Activated CD8-positive, alpha-beta memory T cell treated with anti-CD3 and anti-CD28 coated beads for 36 hours (primary cell): ENCODE results near the gene NOB1. TPM values are rescaled to one million over a fixed set of nuclear protein-coding genes. Genes with fewer than 3 reads are reported as not detected.

Experiments
- CTCF ChIA-PET: fragments of 350-600 bp; sonication (Branson Sonifier 250); formaldehyde crosslinking; loops from one replicate; lab custom pipeline; 2021; ENCODE audit warnings: antibody characterized with exemption; lab: Charles Lee
- POLR2A ChIA-PET: fragments of 350-600 bp; sonication (Branson Sonifier 250); formaldehyde crosslinking; loops from one replicate; lab custom pipeline; 2021; ENCODE audit warnings: antibody characterized with exemption; lab: Charles Lee
- total RNA-seq, 2 experiments: library from RNA; stranded (reverse); gene quantifications; one replicate each; pipeline ENCODE4 v1.2.3, GENCODE V29; 2021

The NOB1 gene
- total RNA-seq, 2 experiments from 2014 or later: 127 to 130 TPM

- ChIA-PET POLR2A (interaction anchor here (0.6 kb wide), 1 partner anchor 39 kb away, joined by 4 read pairs; no protein-coding TSS in a partner anchor), CTCF (interaction anchor here (0.7 to 2.7 kb wide), 4 partner anchors 16 to 332 kb away, joined by 3 to 15 read pairs (median 4); partner anchors contain the start of gene NOB1)
These were observed 26.8 kb downstream of the NOB1 start for GRCh38 chr16:69727916-69728270.

DNA sequence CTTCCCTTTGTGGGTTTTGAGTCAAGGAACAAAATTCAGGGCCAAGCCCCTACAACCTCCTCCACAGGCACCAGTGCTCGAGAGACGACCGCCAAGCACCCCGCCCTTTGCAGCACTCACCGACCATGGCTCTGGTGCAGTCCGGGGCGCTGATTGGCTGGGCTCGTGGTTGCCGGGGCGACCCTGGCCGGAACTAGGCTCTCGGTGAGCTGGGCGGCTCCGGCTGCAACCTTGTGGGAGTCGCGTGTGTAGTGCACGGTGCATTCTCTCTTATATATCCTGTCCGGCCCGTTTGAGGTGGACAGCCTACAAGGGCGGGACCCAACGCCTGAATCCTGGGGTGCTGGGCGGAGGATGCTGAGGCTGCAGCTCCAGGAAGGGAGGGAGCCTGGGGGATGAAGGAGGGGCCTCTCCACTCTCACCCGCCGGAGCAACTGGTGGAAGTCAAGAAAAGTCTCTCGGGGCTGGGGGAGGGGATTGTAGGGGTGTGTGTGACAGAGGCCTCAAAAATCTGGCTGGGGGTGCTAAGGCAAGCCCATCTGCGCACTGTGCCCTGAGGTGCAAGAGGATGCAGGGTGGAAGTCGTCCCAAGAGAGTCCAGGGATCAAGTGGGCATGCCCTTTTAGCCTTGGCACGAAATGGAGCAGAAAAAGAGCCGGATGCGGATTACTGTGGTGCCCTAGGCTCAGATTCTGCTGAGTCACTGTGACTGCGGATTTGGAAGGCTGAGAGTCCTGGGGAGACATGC lies 28.2 kb downstream of the NOB1 start, which contains the start of gene NQO1:
NQO1 (minus strand) TSS at position 248 of the 748 bp plus-strand sequence; CDS start at position 127, 121 bp downstream.
- POLR2A ChIA-PET: interaction anchor here (0.7 to 1.3 kb wide), 2 partner anchors 9 to 28 kb away, joined by 4 read pairs; partner anchors contain the start of gene NOB1
- CTCF ChIA-PET: interaction anchor here (0.7 to 2.7 kb wide), 3 partner anchors 18 to 28 kb away, joined by 3 to 15 read pairs (median 4); partner anchors contain the start of gene NOB1

- ChIA-PET POLR2A (interaction anchor here (0.7 to 1.3 kb wide), 2 partner anchors 10 to 29 kb away, joined by 4 read pairs; partner anchors contain the start of gene NOB1), CTCF (interaction anchor here (0.7 to 2.7 kb wide), 2 partner anchors 26 to 29 kb away, joined by 3 to 15 read pairs; partner anchors contain the start of gene NOB1)
These were observed 29.0 kb downstream of the NOB1 start for GRCh38 chr16:69725480-69726312.

DNA sequence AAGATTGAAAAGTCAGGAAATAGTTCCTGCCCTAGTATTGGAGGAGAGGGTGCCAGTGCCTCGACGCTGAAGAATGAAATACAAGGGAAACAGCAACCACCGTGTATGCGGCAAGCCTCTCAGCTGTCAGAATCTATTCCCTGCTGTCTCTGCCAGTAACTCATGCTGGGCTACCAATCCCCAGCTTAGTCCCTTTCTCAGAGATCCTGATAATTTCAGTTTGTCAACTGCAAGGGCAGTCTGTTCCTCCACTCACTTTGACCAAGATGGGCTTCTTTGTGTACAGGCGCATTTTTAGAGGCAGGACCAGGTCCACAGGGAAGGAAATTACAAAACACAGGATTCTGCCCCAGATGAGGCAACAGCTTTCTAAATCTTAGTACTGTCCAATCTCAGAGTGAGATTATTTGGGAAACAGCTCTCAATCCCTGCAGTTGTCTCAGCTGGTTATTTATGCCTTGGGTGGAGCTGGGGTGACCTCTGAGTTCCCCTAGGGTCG lies 29.7 kb downstream of the NOB1 start:
- CTCF ChIA-PET: no interaction called here
- POLR2A ChIA-PET: no interaction called here

DNA sequence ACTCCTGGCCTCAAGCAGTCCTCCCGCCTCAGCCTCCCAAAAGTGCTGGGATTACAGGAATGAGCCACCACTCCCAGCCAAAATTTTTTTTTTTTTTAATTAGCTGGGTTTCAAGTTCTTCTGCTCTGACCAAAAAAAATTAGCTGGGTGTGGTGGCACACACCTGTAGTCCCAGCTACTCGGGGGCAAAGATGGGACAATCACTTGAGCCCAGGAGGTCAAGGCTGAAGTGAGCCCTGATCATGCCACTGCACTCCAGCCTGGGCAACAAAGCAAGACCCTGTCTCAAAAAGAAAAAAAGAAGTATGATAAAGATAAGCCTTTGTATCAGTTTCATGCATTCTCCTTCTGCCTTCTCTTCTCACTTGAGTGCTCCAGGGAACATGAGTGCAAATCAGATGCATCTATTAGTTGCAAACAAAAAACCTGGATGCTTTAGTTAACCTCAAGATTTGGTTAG lies 30.3 kb downstream of the NOB1 start:
- POLR2A ChIA-PET: no interaction called here
- CTCF ChIA-PET: no interaction called here

DNA sequence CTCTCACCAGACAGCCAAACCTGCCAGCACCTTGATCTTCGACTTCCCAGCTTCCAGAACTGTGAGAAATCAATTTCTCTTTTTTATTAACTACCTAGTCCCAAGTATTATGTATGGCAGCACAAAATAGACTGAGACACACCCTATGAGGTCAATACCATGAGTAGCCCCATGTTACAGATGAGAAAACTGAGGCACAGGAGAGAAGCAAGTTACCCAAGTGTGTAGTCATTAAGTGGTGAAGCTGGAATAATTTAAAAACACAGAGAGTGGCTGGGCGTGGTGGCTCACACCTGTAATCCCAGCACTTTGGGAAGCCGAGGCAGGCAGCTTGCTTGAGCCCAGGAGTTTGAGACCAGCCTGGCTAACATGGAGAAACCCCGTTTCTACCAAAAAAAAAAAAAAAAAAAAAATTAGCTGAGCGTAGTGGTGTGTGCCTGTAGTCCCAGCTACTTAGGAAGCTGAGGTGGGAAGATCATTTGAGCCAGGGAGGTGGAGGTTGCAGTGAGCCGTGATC lies 33.2 kb downstream of the NOB1 start:
- CTCF ChIA-PET: interaction anchor here (0.6 kb wide), 1 partner anchor 69 kb away, joined by 3 read pairs; no protein-coding TSS in a partner anchor
- POLR2A ChIA-PET: no interaction called here

DNA sequence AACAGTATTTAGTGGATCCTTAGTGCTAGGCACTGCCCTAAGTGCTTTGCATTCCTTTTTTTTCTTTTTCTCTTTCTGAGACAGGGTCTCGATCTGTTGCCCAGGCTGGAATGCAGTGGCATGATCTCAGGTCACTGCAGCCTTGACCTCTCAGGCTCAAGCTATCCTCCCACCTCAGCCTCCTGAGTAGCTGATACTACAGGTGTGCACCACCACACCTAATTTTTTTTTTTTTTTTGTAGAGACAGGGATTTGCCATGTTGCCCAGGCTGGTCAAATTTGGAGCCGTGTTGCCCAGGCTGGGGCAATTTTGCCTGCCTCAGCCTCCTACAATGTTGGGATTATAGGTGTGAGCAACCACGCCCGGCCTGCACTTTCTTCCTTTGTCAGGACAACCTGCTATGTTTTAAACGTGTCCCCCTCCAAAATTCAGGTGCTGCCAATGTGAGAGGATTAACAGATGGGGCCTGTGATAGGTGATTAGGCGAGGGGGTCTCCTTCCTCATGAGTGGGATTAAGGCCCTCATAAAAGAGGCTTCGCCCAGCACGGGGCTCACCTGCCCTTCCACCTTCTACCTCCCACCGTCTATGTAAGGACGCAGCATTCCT lies 33.8 kb downstream of the NOB1 start:
- CTCF ChIA-PET: interaction anchor here (0.7 kb wide), 1 partner anchor 10 kb away, joined by 4 read pairs; no protein-coding TSS in a partner anchor

DNA sequence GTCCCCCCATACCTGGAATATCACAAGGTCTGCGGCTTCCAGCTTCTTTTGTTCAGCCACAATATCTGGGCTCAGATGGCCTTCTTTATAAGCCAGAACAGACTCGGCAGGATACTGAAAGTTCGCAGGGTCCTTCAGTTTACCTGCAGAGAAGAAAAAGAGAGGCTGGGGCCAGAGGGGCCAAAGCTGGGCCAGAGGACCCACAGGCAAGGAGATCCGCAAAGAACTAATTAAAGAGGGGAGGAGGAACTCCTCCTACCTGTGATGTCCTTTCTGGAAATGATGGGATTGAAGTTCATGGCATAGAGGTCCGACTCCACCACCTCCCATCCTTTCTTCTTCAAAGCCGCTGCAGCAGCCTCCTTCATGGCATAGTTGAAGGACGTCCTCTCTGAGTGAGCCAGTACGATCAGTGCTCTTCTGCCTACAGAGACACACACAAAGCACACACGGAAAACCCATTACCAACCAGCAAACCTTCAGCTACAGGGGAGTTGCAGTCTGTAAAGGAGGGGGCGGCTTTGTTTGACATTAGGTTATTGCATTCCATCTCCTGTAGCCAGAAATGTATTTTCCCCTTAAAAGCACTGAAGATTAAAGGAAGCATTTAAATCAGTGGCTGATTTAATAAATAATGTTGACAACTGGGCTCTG lies 36.5 kb downstream of the NOB1 start:
- ChIA-PET CTCF (no interaction called here), POLR2A (no interaction called here)

More for the DNA sequence above, 33.8 kb downstream of the NOB1 start:
- POLR2A ChIA-PET: no interaction called here

DNA sequence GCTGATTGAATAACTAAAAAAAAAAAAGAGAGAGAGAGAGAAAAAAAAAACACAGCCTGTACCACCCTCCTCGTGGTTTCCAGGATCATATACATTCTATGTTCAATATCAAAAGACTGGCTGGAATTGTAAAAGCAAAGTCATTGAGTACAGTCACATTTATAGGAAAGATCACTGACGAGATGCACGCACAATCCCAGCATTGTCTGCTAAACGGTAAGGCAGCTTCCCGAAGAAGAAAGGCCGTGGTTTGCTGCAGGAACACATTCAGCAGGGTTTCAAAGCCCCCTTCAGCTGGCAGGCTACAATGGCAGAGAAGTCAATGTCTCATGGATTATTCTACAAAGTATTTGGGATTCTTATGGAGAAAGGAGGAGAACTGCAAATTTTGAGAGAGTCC lies 37.7 kb downstream of the NOB1 start:
- POLR2A ChIA-PET: no interaction called here
- CTCF ChIA-PET: no interaction called here

- CTCF ChIA-PET: interaction anchor here (0.7 to 0.8 kb wide), 2 partner anchors 31 to 42 kb away, joined by 3 to 4 read pairs; partner anchors contain the start of gene NOB1
- POLR2A ChIA-PET: no interaction called here
These were observed 41.7 kb downstream of the NOB1 start for GRCh38 chr16:69712914-69713581.

DNA sequence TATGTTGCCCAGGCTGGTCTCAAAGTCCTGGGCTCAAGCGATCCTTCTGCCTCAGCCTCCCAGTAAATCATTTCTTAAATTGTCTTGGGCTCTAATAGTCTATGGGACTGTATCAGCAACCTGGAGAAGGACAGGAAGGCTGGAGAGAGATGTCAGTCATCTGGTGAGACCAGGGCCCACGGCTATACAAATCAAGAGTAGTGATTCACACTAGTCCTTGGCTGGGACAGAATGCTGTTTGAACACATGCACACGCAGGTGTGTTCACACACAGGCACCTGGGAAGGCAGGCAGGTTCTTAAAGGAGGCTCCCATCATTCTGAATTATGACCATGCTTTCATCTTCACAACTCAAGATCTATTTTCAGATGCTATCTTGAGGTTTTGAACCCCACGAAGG lies 42.4 kb downstream of the NOB1 start:
- ChIA-PET CTCF (interaction anchor here (0.9 kb wide), 1 partner anchor 218 kb away, joined by 3 read pairs; no protein-coding TSS in a partner anchor), POLR2A (no interaction called here)

DNA sequence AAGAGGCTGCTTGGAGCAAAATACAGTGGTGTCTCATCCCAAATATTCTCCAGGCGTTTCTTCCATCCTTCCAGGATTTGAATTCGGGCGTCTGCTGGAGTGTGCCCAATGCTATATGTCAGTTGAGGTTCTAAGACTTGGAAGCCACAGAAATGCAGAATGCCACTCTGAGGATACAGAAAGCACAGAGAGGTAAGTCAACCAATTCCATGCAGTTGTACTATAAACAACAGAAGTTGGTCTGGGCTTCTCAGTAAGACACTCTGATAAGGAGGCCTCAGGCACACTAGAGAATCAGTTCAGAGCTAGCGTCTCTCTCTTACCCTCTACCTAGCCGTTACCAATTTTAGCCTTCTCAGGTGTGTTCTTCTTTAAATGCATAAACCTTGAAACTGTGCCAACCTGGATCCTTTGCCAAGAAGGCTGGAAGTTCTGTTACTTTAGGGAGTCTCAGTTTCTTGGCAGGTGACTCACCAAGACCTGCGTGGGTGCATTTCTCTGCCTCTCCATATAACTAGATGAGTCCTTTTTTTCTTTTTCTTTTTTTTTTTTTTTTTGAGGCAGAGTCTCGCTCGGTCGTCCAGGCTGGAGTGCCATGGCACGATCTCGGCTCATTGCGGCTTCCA lies 43.5 kb downstream of the NOB1 start:
- ChIA-PET CTCF (interaction anchor here (0.6 to 1.0 kb wide), 3 partner anchors 17 to 219 kb away, joined by 3 read pairs; partner anchors contain the start of gene NOB1), POLR2A (no interaction called here)

- POLR2A ChIA-PET: no interaction called here
These were observed 45.2 kb downstream of the NOB1 start for GRCh38 chr16:69709456-69710084.

DNA sequence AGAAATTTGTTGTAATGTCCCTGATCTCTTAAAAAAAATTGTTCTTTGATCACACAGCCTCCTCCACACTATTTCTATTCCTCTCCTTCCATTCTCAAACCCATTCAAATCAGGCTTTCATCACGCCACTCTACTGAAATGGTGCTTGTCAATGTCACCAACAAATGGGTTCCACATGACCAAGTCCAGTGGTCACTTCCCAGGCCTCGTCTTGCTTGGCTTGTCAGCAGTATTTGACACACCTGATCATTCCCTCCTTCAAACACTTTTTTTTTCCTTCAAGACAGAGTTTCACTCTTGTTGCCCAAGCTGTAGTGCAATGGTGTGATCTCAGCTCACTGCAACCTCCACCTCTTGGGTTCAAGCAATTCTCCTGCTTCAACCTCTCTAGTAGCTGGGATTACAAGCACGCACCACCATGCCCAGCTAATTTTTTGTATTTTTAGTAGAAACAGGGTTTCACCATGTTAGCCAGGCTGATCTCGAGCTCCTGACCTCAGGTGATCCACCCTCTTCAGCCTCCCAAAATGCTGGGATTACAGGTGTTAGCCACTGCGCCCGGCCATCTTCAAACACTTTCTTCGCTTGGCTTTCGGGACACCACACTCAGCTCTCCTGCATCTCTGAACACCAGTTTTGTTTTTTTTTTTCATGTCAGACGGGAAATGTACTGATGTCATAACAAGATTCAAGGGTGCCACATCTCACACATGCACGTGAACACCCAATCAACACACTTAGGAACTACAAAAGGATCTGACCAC lies 46.6 kb downstream of the NOB1 start:
- ChIA-PET POLR2A (no interaction called here), CTCF (interaction anchor here (1.1 to 2.1 kb wide), 3 partner anchors 19 to 46 kb away, joined by 3 to 8 read pairs (median 4); partner anchors contain the start of gene NOB1)

More at GRCh38 chr16:69709456-69710084, 45.2 kb downstream of the NOB1 start:
- CTCF ChIA-PET: interaction anchor here (0.7 to 1.7 kb wide), 4 partner anchors 18 to 52 kb away, joined by 3 to 8 read pairs (median 4); partner anchors contain the start of genes NOB1 and WWP2

GRCh38 chr16:69706975-69707340 lies 47.8 kb downstream of the NOB1 start:
- POLR2A ChIA-PET: interaction anchor here (0.6 kb wide), 1 partner anchor 840 kb away, joined by 3 read pairs; no protein-coding TSS in a partner anchor

More at GRCh38 chr16:69706975-69707340, 47.8 kb downstream of the NOB1 start:
- CTCF ChIA-PET: interaction anchor here (0.7 to 2.1 kb wide), 2 partner anchors 48 to 646 kb away, joined by 3 to 8 read pairs; partner anchors contain the start of gene NOB1
